Measurements from ENCODE around the gene PTAFR.

The PTAFR gene

DNA sequence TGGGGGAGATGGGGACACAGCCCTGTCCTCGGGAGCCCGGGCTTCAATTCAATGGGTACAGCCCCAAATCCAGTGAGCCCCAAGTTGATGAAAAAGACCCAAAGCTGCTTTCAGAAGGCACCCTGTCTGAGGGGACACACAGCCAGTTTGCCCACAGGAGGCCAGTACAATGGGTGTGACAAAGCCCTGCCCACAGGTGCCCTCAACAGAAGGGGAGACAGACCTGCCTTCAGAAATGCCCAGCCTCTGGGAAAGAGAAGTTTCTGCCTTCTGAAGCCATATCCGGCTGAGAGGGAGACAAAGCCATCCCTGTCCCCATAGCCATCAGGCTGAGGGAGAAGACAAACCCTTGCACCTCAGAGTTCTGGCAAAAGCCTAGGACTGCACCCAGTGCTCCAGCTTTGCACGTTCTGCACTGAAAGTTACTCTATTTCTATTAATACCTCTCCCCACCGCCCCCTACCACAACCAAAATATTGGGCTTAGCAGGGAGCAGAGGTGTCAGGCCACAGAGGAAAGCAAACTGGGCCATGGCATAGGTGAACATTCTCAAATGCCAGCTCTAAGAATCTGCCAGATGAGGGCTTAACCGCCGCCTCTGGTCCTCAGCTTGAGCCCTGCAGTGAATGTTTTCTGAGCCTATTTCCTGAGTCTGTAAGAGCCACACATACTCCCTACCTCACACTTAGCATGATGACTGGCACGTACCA is 18.0 kb upstream of the PTAFR start:
- no peak for TF ChIP-seq MYC (IDR thresholded peaks at IDR 0.05; ENCODE audit: low read depth, low read length)
- TF ChIP-seq, protein P1, sequence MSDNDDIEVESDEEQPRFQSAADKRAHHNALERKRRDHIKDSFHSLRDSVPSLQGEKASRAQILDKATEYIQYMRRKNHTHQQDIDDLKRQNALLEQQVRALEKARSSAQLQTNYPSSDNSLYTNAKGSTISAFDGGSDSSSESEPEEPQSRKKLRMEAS (IDR thresholded peaks at IDR 0.05; ENCODE audit: low read depth, low read length): no peak
- TF ChIP-seq POLR2A (IDR thresholded peaks at IDR 0.05; ENCODE audit: extremely low read depth, insufficient read length): no peak
- TF ChIP-seq, protein P2, sequence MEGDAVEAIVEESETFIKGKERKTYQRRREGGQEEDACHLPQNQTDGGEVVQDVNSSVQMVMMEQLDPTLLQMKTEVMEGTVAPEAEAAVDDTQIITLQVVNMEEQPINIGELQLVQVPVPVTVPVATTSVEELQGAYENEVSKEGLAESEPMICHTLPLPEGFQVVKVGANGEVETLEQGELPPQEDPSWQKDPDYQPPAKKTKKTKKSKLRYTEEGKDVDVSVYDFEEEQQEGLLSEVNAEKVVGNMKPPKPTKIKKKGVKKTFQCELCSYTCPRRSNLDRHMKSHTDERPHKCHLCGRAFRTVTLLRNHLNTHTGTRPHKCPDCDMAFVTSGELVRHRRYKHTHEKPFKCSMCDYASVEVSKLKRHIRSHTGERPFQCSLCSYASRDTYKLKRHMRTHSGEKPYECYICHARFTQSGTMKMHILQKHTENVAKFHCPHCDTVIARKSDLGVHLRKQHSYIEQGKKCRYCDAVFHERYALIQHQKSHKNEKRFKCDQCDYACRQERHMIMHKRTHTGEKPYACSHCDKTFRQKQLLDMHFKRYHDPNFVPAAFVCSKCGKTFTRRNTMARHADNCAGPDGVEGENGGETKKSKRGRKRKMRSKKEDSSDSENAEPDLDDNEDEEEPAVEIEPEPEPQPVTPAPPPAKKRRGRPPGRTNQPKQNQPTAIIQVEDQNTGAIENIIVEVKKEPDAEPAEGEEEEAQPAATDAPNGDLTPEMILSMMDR (IDR thresholded peaks at IDR 0.05; ENCODE audit: low read depth, low read length): no peak
- no peak for DNase-seq (ENCODE audit: low read depth)
- H3K4me3 ChIP-seq (ENCODE audit: low read depth, low read length): no peak overlapping the region

DNA sequence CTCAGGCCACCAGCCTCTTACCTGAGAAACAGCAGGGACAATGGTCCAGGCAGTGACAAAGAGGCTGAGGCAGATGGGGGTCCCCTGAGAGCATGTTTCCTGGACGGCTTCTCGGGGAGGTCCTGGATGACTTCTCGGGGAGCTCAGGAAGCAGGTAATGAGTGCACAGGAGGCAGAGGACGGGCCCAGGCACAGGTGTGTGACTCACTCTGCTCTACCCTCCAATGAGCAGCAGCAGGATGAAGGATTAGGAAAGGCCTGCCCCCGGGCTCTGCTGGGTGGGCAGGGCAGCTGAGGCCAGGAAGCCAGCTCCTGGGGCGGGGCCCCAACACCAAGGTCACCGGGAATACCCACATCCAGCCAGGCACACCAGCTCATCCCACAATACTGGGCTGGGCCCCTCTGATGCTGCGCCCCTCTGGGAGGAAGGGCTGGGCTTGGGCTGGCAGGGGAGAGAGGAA is 17.2 kb upstream of the PTAFR start:
- H3K4me3 ChIP-seq (ENCODE audit: low read depth, low read length): no peak overlapping the region
- TF ChIP-seq, protein P1 (IDR thresholded peaks at IDR 0.05; ENCODE audit: low read depth, low read length): no peak
- TF ChIP-seq MYC (IDR thresholded peaks at IDR 0.05; ENCODE audit: low read depth, low read length): no peak
- TF ChIP-seq POLR2A (IDR thresholded peaks at IDR 0.05; ENCODE audit: extremely low read depth, insufficient read length): no peak
- TF ChIP-seq, protein P2 (IDR thresholded peaks at IDR 0.05; ENCODE audit: low read depth, low read length): no peak
- DNase-seq (ENCODE audit: low read depth): no peak

DNA sequence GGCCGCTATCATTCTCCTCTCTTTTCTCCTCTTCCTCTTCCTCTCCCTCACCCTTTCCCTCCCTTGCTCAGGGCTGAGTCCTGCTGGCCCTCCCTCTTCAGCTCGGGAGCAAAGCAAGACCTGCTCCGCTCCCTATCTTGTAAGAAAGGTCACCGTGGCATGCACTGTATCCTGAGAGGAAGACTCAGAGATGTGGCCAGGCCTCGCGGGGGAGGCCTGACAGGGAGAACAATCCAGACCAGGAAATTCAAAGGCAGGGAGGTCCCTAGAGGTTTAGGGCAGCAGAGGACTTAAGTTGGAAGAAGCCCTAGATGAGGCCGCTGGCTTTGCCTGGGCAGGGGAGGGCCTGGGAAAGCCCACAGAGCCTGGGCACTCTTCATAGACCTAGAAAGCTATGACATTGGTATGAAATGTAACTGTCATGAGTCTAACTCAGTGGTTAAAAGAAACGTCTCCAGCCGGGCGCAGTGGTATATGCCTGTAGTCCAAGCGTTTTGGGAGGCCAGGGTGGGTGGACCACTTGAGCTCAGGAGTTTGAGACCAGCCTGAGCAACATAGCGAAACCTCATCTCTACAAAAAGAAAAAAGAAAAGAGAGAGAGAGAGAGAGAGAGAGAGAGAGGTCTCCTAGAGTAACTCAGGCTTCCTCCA is 14.6 kb upstream of the PTAFR start:
- TF ChIP-seq POLR2A (IDR thresholded peaks at IDR 0.05; ENCODE audit: extremely low read depth, insufficient read length) (no peak), MYC (IDR thresholded peaks at IDR 0.05; ENCODE audit: low read depth, low read length) (no peak)
- TF ChIP-seq, protein P1 (IDR thresholded peaks at IDR 0.05; ENCODE audit: low read depth, low read length): no peak
- TF ChIP-seq, protein P2 (IDR thresholded peaks at IDR 0.05; ENCODE audit: low read depth, low read length): no peak
- no peak overlapping the region for H3K4me3 ChIP-seq (ENCODE audit: low read depth, low read length)
- DNase-seq (ENCODE audit: low read depth): peak; percentile 49

DNA sequence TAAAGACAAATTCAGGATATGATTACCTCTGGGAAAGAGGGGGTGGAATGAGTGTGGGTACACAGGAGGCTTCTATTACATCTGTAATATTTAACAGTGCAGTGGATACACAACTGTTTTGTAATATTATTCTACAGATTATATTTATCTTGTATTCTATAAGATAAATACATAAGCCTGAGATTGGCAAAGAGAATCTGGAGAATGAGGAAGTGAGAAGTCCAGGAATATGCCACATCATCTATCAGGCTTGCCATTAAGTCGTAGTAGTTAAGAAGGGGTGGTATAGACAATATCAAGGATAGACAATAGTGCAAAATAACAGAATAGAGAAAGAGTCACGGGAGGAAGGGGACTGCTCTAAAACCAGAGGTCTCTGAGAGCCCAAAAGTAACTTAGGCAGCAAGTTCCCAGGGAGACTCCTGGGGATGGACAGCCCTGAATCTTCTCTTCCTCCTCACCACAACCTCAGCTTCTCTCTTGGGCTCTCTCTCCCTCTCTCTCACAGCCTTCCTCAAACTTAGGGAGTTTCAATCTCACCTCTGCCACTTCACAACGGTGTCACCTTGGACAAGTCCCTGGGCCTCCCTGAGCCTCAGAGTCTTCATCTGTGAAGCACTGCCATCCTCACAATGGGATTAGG is 14.0 kb upstream of the PTAFR start:
- TF ChIP-seq MYC (IDR thresholded peaks at IDR 0.05; ENCODE audit: low read depth, low read length): no peak
- TF ChIP-seq, protein P1 (IDR thresholded peaks at IDR 0.05; ENCODE audit: low read depth, low read length): no peak
- no peak for TF ChIP-seq POLR2A (IDR thresholded peaks at IDR 0.05; ENCODE audit: extremely low read depth, insufficient read length)
- TF ChIP-seq, protein P2 (IDR thresholded peaks at IDR 0.05; ENCODE audit: low read depth, low read length): no peak
- no peak for DNase-seq (ENCODE audit: low read depth)
- no peak overlapping the region for H3K4me3 ChIP-seq (ENCODE audit: low read depth, low read length)

DNA sequence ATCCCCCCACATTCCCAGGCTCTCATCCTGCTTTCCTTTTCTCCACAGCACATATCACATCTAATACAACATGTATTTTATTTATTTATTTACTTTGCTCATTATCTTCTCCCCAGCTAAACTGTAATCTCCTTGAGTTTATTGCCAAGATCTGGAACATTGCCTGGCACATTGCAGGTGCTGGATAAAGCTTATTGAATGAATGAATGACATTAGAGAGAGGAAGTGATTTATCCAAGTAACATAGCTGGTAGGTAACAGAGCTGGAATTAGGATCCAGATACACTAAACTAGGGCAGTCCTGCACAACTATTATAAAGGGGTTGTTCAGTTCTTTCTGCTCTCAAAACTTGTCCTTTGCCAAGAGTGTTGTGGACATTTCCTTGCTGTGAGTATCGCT is 8.6 kb upstream of the PTAFR start:
- TF ChIP-seq MYC (IDR thresholded peaks at IDR 0.05; ENCODE audit: low read depth, low read length) (no peak), POLR2A (IDR thresholded peaks at IDR 0.05; ENCODE audit: extremely low read depth, insufficient read length) (no peak)
- TF ChIP-seq, protein P2 (IDR thresholded peaks at IDR 0.05; ENCODE audit: low read depth, low read length): no peak
- TF ChIP-seq, protein P1 (IDR thresholded peaks at IDR 0.05; ENCODE audit: low read depth, low read length): no peak
- no peak for DNase-seq (ENCODE audit: low read depth)
- no peak overlapping the region for H3K4me3 ChIP-seq (ENCODE audit: low read depth, low read length)
